ENCODE results near the gene CTDSPL. TPM values are rescaled to one million over a fixed set of nuclear protein-coding genes. Genes with fewer than 3 reads are reported as not detected.
"Not testable (repeated sequence)": the region's sequence is repeated elsewhere in the genome, so short reads cannot be mapped to it uniquely, and the experiment has no call there.

The CTDSPL gene
- total and polyA plus RNA-seq, 4 donors, result 8.4 to 17.2 (median 14.2) TPM

DNA sequence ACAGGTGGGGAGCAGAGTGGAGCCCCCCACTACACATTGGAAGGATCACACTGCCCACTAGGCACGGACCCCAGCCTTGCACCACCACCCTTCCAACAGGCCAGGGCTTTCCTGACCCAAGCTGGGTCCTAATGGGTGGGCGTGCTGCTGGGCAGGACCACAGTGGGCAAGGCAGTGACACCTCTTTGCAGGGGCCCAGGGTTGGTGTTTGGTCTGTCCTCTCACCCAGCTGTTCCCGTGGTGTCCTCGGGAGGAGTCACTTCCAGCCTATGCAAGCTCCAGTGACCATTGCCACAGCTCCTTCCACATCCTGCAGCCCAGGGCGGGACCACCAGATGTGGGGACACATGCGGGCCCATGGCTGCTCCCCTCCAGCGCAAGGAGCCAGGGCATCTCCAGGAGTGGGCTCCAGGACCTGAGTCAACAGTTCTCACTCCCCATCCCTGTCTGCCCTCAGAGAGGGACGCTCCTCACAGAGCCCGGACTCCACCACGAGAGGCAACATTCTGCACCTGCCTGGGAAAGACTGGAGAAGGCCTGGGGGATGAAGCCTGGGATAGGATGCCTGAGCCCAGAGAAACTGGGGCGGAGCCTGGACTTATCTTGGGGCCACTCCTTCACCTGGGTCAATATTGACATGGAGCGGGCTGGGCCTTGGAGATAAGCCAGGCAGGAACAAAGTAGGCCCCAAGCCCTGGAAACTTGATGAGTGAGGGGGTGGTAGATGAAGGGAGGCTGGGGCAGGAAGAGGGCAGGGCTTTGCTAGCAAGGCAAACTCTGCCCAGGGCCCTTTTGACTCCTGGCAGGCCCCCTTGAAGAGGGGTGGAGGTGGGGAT lies 125.0 kb downstream of the CTDSPL start:
- H3K36me3 ChIP-seq (ENCODE audit: control insufficient read depth in 4 of 4, insufficient read depth in 3 of 4, low read depth in 1 of 4, low read length in 3 of 4), result peaks cover 0 to 11% (median 0%) of the 10 kb centered on the region in 4 donors
- peaks cover 0 to 8% (median 5%) of the 10 kb centered on the region in 4 donors for H3K4me1 ChIP-seq (ENCODE audit: control insufficient read depth in 4 of 4, insufficient read depth in 4 of 4, low read length in 3 of 4)
- H3K9me3 ChIP-seq (ENCODE audit: control insufficient read depth in 4 of 4, low read length in 3 of 4), result no peaks in the 10 kb centered on the region
- H3K27ac ChIP-seq (ENCODE audit: low read depth in 1 of 2, low read length in 2 of 2), result no peak overlapping the region
- TF ChIP-seq, protein P1, sequence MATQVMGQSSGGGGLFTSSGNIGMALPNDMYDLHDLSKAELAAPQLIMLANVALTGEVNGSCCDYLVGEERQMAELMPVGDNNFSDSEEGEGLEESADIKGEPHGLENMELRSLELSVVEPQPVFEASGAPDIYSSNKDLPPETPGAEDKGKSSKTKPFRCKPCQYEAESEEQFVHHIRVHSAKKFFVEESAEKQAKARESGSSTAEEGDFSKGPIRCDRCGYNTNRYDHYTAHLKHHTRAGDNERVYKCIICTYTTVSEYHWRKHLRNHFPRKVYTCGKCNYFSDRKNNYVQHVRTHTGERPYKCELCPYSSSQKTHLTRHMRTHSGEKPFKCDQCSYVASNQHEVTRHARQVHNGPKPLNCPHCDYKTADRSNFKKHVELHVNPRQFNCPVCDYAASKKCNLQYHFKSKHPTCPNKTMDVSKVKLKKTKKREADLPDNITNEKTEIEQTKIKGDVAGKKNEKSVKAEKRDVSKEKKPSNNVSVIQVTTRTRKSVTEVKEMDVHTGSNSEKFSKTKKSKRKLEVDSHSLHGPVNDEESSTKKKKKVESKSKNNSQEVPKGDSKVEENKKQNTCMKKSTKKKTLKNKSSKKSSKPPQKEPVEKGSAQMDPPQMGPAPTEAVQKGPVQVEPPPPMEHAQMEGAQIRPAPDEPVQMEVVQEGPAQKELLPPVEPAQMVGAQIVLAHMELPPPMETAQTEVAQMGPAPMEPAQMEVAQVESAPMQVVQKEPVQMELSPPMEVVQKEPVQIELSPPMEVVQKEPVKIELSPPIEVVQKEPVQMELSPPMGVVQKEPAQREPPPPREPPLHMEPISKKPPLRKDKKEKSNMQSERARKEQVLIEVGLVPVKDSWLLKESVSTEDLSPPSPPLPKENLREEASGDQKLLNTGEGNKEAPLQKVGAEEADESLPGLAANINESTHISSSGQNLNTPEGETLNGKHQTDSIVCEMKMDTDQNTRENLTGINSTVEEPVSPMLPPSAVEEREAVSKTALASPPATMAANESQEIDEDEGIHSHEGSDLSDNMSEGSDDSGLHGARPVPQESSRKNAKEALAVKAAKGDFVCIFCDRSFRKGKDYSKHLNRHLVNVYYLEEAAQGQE (IDR thresholded peaks at IDR 0.05), result no peak
- TF ChIP-seq FOXA2 (IDR thresholded peaks at IDR 0.05), result peak; percentile 53
- no peak overlapping the region for H3K4me3 ChIP-seq (ENCODE audit: low read depth in 1 of 3, low read length in 3 of 3)
- H3K9ac ChIP-seq (ENCODE audit: low read depth in 1 of 2, low read length in 2 of 2), result no peak overlapping the region
- WGBS, result 68% methylated on average over 12 of the region's 12 CpGs
- DNase-seq (ENCODE audit: low spot score), result no peak
- H3K27me3 ChIP-seq (ENCODE audit: control insufficient read depth in 4 of 4, insufficient read depth in 4 of 4, low read length in 3 of 4), result no peaks in the 10 kb centered on the region

DNA sequence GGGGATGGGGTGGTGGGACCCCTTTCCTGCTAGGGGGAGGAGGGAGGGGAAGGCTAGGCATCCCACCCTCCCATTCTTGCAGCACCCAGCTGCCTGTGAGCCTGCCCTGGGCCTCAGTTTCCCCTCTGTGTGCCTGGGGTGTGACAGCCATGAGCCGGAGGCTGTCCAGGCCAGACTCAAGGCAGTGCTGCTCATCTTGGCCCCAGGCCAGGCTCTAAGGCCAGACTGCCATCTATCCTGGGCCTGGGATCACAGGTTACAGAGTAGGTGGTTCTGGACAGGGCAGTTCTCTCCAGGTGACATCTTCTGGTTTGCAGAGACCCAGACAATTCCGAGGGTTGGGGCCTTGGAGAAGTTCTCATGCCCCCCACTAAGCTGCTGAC lies 125.6 kb downstream of the CTDSPL start:
- no peak for DNase-seq (ENCODE audit: low spot score)
- Histone ChIP-seq H3K36me3 (ENCODE audit: control insufficient read depth in 4 of 4, insufficient read depth in 3 of 4, low read depth in 1 of 4, low read length in 3 of 4) (peaks cover 0 to 7% (median 0%) of the 10 kb centered on the region in 4 donors), H3K9me3 (ENCODE audit: control insufficient read depth in 4 of 4, low read length in 3 of 4) (no peaks in the 10 kb centered on the region), H3K27me3 (ENCODE audit: control insufficient read depth in 4 of 4, insufficient read depth in 4 of 4, low read length in 3 of 4) (no peaks in the 10 kb centered on the region), H3K4me1 (ENCODE audit: control insufficient read depth in 4 of 4, insufficient read depth in 4 of 4, low read length in 3 of 4) (peaks cover 0 to 8% (median 5%) of the 10 kb centered on the region in 4 donors), H3K9ac (ENCODE audit: low read depth in 1 of 2, low read length in 2 of 2) (no peak overlapping the region), H3K4me3 (ENCODE audit: low read depth in 1 of 3, low read length in 3 of 3) (no peak overlapping the region), H3K27ac (ENCODE audit: low read depth in 1 of 2, low read length in 2 of 2) (no peak overlapping the region)
- WGBS, result 68% methylated on average over 2 of the region's 2 CpGs
- TF ChIP-seq, protein P2, sequence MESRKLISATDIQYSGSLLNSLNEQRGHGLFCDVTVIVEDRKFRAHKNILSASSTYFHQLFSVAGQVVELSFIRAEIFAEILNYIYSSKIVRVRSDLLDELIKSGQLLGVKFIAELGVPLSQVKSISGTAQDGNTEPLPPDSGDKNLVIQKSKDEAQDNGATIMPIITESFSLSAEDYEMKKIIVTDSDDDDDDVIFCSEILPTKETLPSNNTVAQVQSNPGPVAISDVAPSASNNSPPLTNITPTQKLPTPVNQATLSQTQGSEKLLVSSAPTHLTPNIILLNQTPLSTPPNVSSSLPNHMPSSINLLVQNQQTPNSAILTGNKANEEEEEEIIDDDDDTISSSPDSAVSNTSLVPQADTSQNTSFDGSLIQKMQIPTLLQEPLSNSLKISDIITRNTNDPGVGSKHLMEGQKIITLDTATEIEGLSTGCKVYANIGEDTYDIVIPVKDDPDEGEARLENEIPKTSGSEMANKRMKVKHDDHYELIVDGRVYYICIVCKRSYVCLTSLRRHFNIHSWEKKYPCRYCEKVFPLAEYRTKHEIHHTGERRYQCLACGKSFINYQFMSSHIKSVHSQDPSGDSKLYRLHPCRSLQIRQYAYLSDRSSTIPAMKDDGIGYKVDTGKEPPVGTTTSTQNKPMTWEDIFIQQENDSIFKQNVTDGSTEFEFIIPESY (IDR thresholded peaks at IDR 0.05), result no peak
- TF ChIP-seq FOXA1 (IDR thresholded peaks at IDR 0.05), result no peak

DNA sequence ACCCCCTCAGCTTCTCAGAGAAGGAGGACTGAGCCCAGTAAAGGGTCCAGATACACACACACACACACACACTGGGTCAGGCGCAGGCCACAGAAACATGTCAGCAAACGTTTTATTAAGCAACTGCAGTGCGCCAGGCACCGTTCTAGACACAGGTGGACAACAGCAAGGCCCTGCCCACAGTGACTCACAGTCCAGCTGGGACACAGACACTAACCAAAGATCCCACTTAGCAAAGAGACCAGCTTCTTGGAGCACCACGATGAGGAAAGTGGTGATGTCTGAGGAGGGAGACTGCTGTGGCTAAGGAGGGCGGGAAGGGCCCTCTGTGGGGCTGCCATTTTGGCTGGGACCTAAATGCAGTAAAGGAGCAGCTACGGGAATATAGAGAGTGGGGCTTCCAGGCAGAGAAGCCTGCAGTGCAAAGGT lies 126.1 kb downstream of the CTDSPL start:
- Histone ChIP-seq H3K36me3 (ENCODE audit: control insufficient read depth in 4 of 4, insufficient read depth in 3 of 4, low read depth in 1 of 4, low read length in 3 of 4) (peaks cover 0 to 4% (median 0%) of the 10 kb centered on the region in 4 donors), H3K27me3 (ENCODE audit: control insufficient read depth in 4 of 4, insufficient read depth in 4 of 4, low read length in 3 of 4) (no peaks in the 10 kb centered on the region), H3K9me3 (ENCODE audit: control insufficient read depth in 4 of 4, low read length in 3 of 4) (no peaks in the 10 kb centered on the region), H3K4me1 (ENCODE audit: control insufficient read depth in 4 of 4, insufficient read depth in 4 of 4, low read length in 3 of 4) (peaks cover 0 to 8% (median 5%) of the 10 kb centered on the region in 4 donors), H3K9ac (ENCODE audit: low read depth in 1 of 2, low read length in 2 of 2) (no peak overlapping the region), H3K27ac (ENCODE audit: low read depth in 1 of 2, low read length in 2 of 2) (no peak overlapping the region), H3K4me3 (ENCODE audit: low read depth in 1 of 3, low read length in 3 of 3) (no peak overlapping the region)
- TF ChIP-seq TAF1 (conservative IDR thresholded peaks at IDR 0.05) (no peak), GABPA (IDR thresholded peaks at IDR 0.05 in 1 of 2, conservative IDR thresholded peaks at IDR 0.05 in 1 of 2) (no peak), SP1 (IDR thresholded peaks at IDR 0.05) (no peak), RAD21 (IDR thresholded peaks at IDR 0.05) (no peak)
- 72% methylated on average over 7 of the region's 7 CpGs for WGBS
- DNase-seq (ENCODE audit: low spot score), result no peak

DNA sequence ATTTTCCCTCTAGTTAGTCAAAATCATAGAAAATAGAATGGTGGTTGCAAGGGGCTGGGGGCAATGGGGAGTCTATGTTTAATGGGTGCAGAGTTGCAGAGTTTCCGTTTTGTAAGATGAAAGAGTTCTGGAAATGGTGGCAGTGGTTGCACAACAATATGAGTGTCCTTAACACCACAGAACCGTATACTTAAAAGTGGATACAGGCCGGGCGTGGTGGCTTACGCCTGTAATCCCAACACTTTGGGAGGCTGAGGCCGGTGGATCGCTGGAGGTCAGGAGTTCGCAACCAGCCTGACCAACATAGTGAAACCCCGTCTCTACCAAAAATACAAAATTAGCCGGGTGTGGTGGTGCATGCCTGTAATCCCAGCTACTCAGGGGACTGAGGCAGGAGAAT lies 126.7 kb downstream of the CTDSPL start:
- not testable (repeated sequence) for H3K9me3 ChIP-seq (ENCODE audit: control insufficient read depth in 4 of 4, low read length in 3 of 4); H3K36me3 ChIP-seq (ENCODE audit: control insufficient read depth in 4 of 4, insufficient read depth in 3 of 4, low read depth in 1 of 4, low read length in 3 of 4); H3K4me3 ChIP-seq (ENCODE audit: low read depth in 1 of 3, low read length in 3 of 3); H3K9ac ChIP-seq (ENCODE audit: low read depth in 1 of 2, low read length in 2 of 2); DNase-seq (ENCODE audit: low spot score); H3K27me3 ChIP-seq (ENCODE audit: control insufficient read depth in 4 of 4, insufficient read depth in 4 of 4, low read length in 3 of 4); H3K4me1 ChIP-seq (ENCODE audit: control insufficient read depth in 4 of 4, insufficient read depth in 4 of 4, low read length in 3 of 4); H3K27ac ChIP-seq (ENCODE audit: low read depth in 1 of 2, low read length in 2 of 2)
- 89% methylated on average over 10 of the region's 10 CpGs for WGBS
